Tibial nerve (tissue), 3 donors: ENCODE data around the gene FBXO47.

ENCODE experiments used
- EP300 ChIP-seq, 2 donors: sonication (generic); formaldehyde crosslinking; IDR thresholded peaks; one replicate each; pipeline ENCODE4 v1.6.1; 2017; ENCODE audit warnings: antibody characterized with exemption in 2 of 2, mild to moderate bottlenecking in 1 of 2
- POLR2A ChIP-seq, 2 donors: fragments of 450-650 bp; IDR thresholded peaks; one replicate each; pipeline ENCODE4 v1.6.1; 2017; ENCODE audit warnings: antibody characterized with exemption in 2 of 2, mild to moderate bottlenecking in 2 of 2, moderate library complexity in 2 of 2

DNA sequence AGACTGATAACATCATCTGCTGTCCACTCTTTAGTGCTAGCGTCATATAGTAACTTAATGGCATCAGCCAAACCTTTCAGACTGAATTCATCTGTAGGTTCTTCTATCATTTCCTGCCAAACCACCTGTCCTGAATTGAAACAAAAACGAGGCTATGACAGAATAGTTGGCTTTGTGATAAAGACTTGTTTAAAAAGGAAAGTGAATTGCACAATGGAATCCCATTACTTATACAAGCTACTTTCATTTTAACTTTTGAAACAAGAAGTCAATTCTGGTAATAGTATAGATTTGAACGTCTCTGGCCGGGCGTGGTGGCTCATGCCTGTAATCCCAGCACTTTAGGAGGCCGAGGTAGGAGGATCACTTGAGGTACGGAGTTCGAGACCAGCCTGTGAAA is 23.6 kb downstream of the FBXO47 start:
- TF ChIP-seq POLR2A (IDR thresholded peaks at IDR 0.05) (no peak), EP300 (IDR thresholded peaks at IDR 0.05) (no peak)
